GM19452 (cell line): Measurements from ENCODE around the gene FAM83E.
"Not testable (repeated sequence)": the region's sequence is repeated elsewhere in the genome, so short reads cannot be mapped to it uniquely, and the experiment has no call there.

Experiments used
- ATAC-seq: cut with Tn5 transposase; IDR thresholded peaks from one replicate; pipeline ENCODE4 v1.9.1; 2021; ENCODE audit not compliant: unreplicated experiment

Gene FAM83E

DNA sequence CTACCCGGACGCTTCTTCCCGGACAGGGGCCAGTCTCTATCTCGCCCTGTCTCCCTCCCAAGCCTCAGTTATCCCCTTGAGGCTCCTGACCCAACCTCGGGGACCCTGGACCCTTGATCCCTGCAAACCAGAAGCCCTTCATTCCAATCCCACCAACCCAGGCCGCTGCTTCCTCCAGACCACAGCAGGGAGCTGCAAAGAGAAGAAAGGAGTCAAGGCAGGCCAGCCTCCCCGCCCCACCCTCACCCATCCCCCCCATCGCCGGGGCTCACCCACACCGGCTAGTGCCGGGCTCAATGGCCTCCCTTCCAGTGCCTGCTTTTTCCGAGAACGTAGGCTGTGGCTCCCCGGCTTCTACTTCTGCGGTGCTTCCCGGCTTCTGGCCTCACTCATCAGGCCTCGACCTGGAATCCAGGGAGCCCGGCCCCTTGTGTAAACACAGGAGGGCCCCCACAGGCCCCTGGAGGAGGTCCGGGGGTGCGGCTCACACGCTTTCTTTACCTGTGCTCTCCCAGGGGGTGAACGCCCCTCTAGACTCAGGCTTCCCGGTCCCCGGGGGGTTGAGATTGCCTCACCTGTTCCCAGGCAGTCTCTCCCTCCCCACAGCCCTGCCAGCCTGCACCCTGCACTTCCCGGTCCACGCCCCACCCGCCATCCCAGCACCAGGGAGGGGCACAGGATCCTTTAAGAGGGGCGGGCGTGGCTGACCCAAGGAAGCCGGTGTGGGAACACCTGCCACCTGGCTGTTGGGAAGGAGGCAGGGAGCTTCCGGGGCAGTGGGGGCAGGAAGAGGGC, at the start of gene FAM83E:
FAM83E (minus strand) TSS at position 641 of the 795 bp plus-strand sequence. CDS start 1,704 bp downstream, outside the sequence.
- ATAC-seq = no peak

DNA sequence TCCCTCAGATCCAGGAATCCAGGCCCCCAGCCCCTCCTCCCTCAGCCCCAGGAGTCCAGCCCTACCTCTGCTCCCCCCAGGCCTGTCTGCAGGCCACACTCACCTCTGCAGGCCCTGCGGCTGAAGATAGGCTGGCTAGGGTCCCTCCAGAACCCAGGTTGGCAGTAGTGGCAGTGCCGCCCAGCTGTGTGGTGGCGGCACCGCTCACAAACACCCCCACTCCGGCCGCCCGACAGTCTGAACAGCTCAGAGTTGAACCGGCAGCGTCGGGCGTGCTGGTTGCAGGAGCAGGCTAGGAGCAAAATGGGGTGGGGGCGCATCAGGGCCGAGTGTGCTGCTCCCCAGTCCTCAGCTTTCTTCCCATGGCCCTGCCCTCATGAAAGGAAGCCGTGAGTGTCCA, 49.6 kb upstream of the FAM83E start:
- ATAC-seq = no peak

DNA sequence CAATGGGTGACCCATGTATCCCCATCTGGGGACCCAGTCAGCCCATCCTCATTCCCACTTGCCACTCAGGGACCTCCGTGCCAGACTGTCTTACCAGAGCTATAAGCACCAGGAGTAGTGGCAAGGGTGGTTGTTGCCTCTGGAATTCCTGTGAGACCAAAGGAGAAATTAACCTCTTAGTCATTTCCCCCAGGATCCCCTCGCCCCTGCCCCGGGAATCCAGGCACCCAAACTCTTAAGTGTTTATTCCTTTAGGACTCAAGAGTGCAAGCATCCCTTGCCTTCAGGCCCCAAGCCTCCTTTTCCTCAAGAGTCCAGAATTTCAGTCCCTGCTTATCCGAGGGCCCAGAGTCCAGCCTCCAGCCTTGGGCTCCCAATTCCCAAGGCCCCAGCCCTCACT, 48.8 kb upstream of the FAM83E start:
- no peak for ATAC-seq

DNA sequence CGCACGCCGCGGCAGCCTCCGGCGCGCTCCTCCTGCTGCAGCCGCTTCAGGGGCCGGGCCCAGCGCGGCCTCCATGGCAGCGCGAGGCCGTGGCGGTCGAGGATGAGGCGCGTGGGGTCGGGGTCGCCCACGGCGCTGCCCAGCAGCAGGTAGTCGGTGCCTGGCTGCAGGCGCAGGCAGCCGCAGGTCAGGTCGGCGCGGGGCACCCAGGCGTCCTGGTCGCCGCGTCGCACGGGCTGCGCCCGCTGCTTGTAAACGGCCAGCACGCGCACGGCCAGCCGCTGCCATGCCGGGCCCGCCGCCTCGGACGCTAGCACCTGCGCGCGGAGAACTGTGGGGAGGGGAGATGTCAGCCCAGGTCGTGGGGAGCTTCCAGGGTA, 46.8 kb upstream of the FAM83E start:
- no peak for ATAC-seq

DNA sequence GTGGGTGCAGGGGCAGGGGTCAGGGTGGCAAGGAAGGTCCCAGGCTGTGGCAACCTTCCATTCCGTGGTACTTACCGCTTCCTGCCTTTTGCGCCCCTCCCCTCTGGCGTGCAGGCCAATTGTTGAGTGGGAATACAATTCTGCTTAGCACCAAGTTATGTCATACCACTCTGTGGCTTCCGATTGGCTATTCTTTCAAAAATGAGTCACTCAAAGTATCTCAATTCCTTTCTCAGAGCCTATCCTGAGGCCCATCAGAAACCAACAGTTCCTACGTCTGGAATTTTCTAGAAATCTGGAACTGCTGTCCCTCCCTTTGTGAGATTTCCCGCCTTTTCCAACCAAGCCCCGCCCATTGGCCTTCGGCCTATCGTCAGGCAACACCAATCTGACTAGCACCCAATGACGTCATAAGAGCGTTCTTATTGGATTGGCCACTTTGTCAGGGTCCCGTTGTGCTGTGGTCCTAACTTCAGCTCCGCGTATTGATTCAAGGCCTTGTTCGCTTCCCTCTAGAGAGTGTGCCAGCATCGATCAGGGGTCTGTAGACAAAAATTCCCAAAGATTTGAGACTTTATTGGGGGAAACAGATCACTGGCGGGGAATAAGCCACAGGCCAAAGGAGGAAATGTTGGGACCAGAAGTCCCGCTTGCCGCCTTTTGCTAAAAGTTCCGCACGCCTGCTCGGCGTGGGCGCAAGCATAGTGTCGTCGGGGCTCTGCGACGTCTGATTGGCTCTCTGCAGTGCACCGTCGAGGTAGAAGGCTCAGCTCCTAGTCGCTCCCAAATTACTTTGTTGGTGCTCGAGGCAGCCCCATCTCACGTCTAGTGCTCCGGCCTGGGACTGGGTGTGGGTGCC, 46.2 kb upstream of the FAM83E start:
- peak; percentile 83 for ATAC-seq

DNA sequence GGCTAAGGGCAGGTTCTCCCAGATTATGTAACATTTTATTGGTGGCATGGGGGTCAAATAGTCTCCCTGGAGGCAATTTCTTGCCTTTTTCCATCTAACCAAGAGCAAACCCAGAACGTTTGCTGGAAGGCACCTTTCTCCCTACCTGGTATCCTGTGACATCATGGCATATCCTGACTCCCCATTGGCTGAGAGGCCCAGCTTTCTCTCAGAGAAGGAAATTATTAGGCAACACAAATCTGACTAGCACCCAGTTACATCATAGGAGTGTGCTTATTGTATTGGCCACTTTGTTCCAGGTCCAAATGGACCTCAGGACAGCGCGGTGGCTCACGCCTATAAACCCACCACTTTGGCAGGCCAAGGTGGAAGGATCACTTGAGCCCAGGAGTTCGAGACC, 44.9 kb upstream of the FAM83E start:
- ATAC-seq = no peak

DNA sequence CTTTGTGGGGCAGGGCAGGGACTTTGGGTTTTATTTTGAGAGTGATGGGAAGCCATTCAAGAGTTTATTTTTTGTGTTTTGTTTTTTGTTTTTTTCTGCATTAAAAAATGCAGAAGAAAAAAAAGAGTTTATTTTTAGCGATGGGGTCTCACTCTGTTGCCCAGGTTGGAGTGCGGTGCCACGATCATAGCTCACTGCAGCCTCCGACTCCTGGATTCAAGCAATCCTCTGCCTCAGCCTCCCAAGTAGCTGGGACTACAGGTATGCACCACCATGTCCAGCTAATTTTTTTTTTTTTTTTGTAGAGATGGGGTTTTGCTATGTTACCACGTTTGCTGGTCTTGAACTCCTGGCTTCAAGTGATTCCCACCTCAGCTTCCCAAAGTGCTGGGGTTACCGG, 43.6 kb upstream of the FAM83E start:
- no peak for ATAC-seq

DNA sequence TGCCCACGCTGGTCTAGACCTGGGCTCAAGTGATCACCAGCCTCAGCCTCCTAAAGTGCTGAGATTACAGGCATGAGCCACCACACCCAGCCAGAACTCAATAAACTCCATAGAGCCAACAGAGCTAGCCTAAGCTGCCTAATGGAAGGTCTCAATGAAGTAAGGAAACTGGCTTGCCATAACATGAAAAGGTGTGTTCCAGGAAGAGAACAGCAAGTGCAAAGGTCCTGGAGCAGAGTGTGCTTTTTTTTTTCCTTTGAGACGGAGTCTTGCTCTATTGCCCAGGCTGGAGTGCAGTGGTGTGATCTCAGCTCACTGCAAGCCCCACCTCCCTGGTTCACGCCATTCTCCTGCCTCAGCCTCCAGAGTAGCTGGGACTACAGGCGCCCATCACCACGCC, 43.0 kb upstream of the FAM83E start:
- not testable (repeated sequence) for ATAC-seq

DNA sequence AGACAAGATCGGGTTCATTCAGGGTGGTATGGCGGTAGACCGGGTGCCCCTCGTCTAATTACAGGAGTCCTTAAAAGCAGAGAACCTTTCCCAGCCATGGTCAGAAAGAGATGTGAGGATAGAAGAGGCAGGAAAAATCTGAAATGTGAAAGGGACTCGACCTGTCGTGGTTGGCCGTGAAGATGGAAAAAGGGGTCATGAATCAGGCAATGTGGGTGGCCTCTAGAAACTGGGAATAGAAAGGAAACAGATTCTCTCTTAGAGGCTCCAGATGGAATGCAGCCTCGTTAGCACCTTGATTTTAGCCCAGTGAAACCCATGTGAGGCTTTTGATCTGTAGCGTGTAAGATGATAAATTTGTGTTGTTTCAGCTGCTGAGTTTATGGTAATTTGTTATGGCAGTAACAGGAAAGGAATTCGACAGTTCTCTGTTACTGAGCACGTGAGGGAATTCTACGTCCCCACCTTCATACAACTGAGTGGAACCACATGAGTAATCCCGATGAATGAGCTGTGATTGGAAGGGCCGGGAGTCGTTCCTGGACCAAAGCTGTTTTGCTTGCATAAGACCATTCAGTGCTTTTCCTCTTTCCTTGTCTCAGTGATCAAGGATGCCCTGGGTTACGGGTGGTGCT, 42.1 kb upstream of the FAM83E start:
- no peak for ATAC-seq

DNA sequence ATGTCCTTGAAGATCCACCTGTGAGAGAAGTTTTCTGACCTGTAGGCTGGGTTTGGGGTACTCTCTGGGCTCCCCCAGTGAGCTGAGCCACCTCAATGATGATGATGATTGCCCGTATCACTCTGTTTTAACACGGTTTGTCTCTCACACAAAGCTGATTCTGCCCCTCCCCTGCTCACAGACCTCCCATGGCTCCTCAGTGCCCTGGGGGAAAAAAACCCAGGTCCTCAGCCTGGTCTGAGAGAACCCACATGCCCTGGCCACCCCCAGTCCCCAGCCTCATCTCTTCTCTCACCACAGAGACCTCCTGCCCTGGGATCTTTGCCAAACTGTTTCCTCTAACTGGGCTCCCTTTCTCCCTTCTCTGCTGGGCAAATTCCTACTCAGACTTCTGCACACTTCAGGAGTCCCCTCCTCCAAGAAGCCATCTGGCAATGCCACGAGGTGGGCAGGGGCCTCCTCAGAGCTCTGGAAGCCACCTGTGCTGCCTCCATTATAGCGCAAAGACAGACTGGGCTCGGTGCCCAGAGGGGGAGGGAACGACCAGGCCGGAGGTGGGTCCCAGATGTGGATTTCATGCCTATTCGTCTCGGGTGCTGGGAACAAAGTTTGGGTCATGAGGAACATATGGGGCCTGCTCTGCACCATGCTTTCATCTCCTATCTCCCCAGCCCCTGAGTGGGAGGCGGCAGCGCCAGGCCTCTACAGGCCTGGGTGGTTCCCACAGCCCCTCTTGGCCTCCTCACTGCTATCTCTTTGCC, 39.6 kb upstream of the FAM83E start:
- ATAC-seq = no peak

DNA sequence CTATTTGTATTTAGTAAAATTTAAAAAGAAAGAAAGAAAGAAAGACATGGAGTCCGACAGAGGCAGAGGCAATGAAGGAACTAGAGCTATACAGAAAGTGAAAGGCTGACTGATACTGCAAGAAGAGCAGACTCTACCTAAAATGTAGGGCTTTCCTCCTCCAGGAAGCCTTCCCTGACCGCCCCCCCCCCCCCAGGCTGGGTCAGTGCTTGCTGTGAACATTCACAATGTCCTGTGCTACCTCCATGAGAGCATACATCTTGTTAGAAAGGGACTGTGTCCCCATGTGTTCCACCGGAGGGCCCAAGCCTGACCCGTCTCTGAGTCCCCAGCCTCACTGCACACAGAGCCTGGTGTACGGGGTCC, 36.8 kb upstream of the FAM83E start:
- no peak for ATAC-seq

DNA sequence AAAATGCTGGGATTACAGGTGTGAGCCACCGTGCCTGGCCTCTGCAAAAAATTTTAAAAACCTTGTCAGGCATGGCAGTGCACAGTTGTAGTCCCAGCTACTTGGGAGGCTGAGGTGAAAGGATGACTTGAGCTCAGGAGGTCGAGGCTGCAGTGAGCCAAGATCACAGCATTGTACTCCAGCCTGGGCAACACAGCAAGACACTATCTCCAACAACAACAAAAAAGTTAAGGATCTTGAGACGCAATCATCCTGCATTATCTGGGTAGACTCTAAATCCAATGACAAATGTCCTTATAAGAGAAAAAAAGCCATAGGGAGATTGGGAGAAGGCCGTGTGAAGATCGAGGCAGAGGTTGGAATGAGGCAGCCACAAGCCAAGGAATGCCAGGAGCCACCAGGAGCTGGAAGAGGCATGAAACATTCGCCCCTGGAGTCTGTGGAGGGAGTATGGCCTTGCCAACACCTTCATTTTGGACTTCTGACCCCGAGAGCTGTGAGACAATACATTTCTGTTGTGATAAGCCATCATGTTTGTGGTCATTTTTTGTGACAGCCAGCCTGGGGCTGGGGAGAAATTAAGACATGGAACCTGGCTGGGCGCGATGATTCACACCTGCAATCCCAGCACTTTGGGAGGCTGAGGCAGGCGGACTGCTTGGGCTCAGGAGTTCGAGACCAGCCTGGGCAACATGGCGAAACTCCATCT, 36.3 kb upstream of the FAM83E start:
- ATAC-seq = no peak

DNA sequence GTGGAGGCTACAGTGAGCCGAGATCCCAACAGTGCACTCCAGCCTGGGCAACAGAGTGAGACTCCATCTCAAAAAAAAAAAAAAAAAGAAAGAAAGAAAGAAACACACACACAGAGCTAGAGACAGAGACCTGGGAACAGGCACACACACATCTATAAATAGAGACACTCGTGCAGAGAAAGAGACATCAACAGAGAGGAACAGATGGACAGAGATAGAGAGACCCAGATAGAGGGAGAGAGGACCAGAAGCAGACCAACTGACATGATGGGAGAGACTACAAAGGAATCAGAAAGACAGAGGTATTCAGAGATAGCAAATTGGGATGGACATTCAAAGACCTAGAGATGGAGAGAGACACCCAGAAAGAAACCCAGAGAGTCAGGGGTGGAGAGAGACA, 33.3 kb upstream of the FAM83E start:
- no peak for ATAC-seq

DNA sequence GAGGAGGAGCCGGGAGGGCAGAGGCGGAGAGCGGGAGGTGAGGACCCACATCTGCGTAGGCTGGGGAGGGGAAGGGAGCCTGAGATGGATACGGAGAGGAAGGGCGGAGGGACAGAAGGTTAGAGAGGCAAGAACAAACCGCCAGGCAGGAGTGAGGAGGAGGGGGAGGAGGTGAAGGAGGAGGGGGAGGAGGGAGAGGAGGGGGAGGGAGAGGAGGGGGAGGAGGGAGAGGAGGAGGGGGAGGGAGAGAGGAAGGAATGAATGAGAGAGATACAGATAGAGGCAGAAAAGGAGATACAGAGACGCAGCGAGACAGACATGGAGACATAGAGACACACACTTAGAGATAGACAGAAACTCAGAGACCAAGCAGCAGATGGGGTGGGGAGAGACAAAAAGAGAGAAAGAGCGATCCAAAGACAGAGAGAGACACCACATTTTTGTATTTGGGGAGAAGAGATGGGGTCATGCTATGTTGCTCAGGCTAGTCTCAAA, 31.9 kb upstream of the FAM83E start:
- no peak for ATAC-seq

DNA sequence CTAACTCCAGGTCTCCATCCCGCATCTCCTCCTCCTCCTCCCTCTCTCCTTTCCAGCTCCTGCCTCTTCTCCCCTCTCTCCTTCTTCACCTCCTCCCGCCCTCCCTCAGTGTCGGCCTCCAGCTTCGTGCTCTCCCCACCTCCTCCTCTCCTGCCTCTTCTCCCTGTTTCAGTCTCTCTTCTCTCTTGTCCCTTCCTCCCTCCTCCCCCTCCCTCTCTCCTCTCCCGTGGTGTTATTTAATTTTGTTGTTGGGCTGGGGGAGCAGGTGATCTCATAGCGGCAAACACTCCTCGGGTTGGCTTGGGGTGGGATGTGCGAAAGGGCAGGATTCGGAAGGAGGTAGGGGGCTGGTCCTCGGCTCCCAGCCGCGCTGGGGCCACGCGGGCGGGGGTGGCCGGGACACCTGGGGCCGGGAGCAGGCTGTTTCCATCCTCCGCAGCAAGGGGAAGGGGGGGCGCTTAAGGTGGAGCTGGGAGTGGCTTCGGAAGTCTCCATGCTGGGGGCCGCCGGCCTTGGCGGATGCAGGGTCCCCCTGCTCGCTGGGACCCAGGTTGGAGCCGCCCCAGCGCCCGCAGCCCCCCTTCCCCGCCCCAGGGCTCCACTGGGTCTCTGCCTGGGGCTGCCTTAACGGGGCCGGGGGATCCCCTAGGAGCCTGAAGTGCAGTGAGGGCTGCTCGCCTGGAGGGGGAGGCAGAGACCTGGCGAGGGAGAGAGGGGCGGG, 31.3 kb upstream of the FAM83E start, which contains the start of gene CA11:
CA11 (minus strand) TSS at position 187 of the 721 bp plus-strand sequence. CDS start 555 bp downstream, outside the sequence.
- ATAC-seq = peak; percentile 63

DNA sequence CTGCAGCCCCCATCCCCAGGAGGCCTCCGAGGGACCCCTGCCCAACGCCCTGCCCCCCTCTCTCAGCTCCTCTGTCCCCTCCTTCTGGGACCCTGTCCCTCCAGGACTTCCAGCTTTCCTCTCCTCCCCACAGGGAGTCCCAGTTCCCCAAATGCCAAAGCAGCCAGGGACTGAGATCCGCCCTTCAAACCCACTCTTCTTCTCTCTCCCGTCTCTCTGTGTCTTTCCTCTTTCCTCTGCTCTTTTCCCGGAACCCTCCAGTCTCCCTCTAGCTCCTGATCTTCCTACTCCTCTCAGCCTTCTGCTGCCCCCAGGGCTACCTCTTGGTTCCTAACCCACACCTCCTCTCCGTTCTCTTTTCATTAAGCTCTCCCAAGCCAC, 30.7 kb upstream of the FAM83E start:
- ATAC-seq = no peak

DNA sequence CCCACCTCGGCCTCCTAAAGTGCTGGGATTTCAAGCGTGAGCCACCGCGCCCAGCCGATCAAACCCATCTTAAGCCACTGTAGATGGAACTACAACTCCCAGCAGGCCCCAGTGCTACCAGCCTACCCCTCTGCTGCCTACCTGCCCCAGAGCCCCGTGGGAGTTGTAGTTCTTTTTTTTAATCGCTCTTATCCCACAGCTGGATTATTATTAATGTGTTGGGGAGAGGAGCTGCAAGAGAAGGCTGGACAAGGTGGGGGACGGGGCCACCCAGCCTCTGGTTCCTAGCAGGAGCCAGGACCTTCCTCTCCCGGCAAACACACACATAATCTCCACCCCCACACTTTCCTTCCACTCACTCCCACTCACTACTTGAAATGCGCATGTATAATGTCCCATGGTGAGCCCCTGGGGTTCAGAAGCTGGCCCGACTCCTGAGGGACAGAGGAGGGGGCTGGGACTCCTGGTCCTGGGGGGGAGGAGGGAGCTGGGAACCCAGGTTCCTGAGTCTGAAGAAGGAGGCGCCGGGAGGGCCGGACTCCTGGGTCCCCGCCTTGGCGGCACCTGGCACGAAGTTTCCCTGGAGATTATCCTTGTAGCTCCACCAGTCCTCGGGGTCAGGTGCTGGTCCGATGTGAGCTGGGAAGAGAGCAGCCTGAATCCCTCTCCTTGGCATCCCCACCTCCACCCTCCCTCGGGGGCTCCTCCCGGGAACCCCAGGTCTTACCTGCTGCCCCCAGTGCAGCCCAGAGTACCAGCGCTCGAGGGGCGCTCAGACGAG, 30.2 kb upstream of the FAM83E start:
- no peak for ATAC-seq

DNA sequence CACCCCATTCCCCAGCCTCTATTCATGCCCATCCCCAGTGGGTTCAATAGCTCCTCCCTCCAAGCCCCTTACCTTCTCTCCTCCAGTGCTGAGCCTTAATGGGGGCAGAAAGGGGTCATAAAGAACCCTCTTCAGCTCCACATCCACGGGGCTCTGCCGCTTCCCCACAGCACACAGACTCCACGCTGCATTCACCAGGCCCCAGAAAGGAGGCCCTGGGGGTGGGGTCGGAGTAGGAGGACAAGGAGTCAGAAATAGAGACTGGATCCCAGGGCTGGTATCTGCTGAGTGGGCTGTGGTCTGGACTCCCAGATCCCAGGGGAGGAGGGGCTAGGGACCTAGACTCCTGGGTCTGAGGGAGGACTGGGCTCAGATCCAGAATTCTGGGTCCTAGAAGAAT, 29.5 kb upstream of the FAM83E start:
- ATAC-seq = no peak

DNA sequence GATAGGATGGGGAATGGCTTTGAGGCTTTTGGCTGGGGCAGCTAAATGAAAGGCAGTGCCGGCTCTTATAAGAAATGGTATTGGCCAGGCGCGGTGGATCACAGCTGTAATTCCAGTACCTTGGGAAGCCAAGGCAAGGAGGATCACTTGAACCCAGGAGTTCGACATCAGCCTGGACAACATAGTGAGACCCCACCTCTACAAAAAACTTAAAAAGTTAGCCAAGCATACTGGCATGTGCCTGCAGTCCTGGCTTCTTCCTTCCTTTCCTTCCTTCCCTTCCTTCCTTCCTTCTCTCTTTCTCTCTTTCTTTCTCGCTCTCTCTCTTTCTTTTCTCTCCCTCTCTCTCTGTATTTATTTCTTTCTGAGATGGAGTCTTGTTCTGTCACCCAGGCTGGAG, 28.0 kb upstream of the FAM83E start:
- ATAC-seq = no peak
